BJ (cell line): ENCODE measurements around the gene MGRN1. TPM values are rescaled to one million over a fixed set of nuclear protein-coding genes. Genes with fewer than 3 reads are reported as not detected.
A peak's percentile ranks its signal among the peaks of the same experiment; 100 is the strongest.
"Not testable (repeated sequence)": the region's sequence is repeated elsewhere in the genome, so short reads cannot be mapped to it uniquely, and the experiment has no call there.

ENCODE experiments used
- CTCF ChIA-PET: fragments of 350-600 bp; formaldehyde crosslinking; extraction: SDS; loops from one replicate; lab custom pipeline; 2021; ENCODE audit warnings: antibody characterized with exemption, inconsistent platforms; lab: Yijun Ruan, JAX
- POLR2A ChIA-PET: fragments of 300-600 bp; sonication (Branson Sonifier 250); formaldehyde crosslinking; extraction: SDS; loops from one replicate; lab custom pipeline; 2021; ENCODE audit warnings: antibody characterized with exemption; lab: Charles Lee
- DNase-seq: peaks from one replicate; pipeline ENCODE4 v3.0.0-alpha.2; 2011; ENCODE audit warnings: low read depth
- H3K27me3 ChIP-seq: 2 replicates; pipeline ENCODE4 v1.6.0; 2011; ENCODE audit warnings: low read length; ENCODE audit not compliant: control insufficient read depth, insufficient read depth
- H3K36me3 ChIP-seq: 2 replicates; pipeline ENCODE4 v1.5.1; 2011; ENCODE audit warnings: low read length; ENCODE audit not compliant: control insufficient read depth, insufficient read depth
- H3K4me3 ChIP-seq: 2 replicates; pipeline ENCODE4 v1.5.1; 2011; ENCODE audit warnings: low read depth, mild to moderate bottlenecking, control low read depth, low read length
- CTCF ChIP-seq: IDR thresholded peaks from 2 replicates; pipeline ENCODE4 v1.5.1; 2011; ENCODE audit warnings: low read depth, mild to moderate bottlenecking, control low read depth, inconsistent platforms, low read length, moderate library complexity; ENCODE audit not compliant: insufficient read depth
- polyA plus RNA-seq: library from polyadenylated mRNA; depleted of rRNA; stranded (reverse); fragments of >200 nt; gene quantifications from 2 replicates; pipeline ENCODE4 v1.2.3, GENCODE V29; 2011

Gene MGRN1
- polyA plus RNA-seq, 1 experiment, result 4.5 TPM

GRCh38 chr16:4650443-4651074 lies 25.9 kb downstream of the MGRN1 start:
- DNase-seq, result not testable (repeated sequence)
- peaks cover 31% of the 10 kb centered on the region for H3K36me3 ChIP-seq
- peak; percentile 78 for TF ChIP-seq CTCF

GRCh38 chr16:4651827-4652226 lies 27.2 kb downstream of the MGRN1 start:
- Histone ChIP-seq H3K36me3 (peaks cover 32% of the 10 kb centered on the region), H3K4me3 (no peak overlapping the region), H3K27me3 (no peaks in the 10 kb centered on the region)
- no peak for TF ChIP-seq CTCF
- CTCF ChIA-PET, result interaction anchor here (2.1 to 2.6 kb wide), 2 partner anchors 10 to 15 kb away, joined by 7 to 15 read pairs; no protein-coding TSS in a partner anchor
- no peak for DNase-seq
- POLR2A ChIA-PET, result no interaction called here

More at GRCh38 chr16:4650443-4651074, 25.9 kb downstream of the MGRN1 start:
- H3K4me3 ChIP-seq, H3K27me3 ChIP-seq, POLR2A ChIA-PET: not testable (repeated sequence)
- CTCF ChIA-PET, result interaction anchor here (0.6 to 2.6 kb wide), 8 partner anchors 9 to 127 kb away, joined by 3 to 15 read pairs (median 5); partner anchors contain the start of gene MGRN1

- DNase-seq, result no peak
- Histone ChIP-seq H3K27me3 (no peaks in the 10 kb centered on the region), H3K4me3 (no peak overlapping the region), H3K36me3 (peaks cover 34% of the 10 kb centered on the region)
- ChIA-PET POLR2A (no interaction called here), CTCF (no interaction called here)
- TF ChIP-seq CTCF, result no peak
Observed at GRCh38 chr16:4652561-4652960, 27.9 kb downstream of the MGRN1 start.

GRCh38 chr16:4654011-4654963 lies 29.7 kb downstream of the MGRN1 start:
- Histone ChIP-seq H3K27me3 (no peaks in the 10 kb centered on the region), H3K4me3 (no peak overlapping the region), H3K36me3 (peaks cover 39% of the 10 kb centered on the region)
- ChIA-PET POLR2A (no interaction called here), CTCF (interaction anchor here (0.8 kb wide), 1 partner anchor 30 kb away, joined by 3 read pairs; the partner anchor contains the start of gene MGRN1)
- TF ChIP-seq CTCF, result no peak
- no peak for DNase-seq

DNA sequence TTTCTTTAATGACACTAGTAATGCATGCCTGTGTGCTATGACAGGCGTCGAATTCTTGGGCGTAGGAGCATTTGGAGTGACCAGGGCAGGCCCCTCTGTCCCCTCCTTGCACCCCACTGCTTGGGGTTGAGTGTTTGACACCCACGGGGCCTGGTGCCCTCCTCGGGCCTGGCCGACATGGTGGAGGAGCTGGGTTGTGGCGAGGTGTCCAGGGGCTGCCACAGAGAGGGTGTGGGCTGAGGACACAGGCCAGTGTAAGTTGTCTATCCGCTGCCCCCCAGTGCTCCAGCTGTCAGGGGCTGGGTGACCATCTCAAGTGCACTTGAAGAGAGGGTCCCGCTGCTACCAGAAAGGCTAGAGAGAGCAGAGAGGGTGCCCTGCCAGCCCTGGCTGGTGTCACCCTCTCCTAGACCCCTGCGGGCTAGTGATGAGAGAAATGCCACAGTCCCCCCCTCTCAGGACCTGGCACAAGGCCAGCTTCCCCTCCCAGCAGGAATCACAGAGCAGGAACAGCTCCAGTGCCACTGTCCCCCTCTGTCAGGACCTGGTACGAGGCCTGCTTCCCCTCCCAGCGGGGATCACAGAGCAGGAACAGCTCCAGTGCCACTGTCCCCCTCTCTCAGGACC lies 30.5 kb downstream of the MGRN1 start:
- Histone ChIP-seq H3K27me3 (no peaks in the 10 kb centered on the region), H3K36me3 (peaks cover 42% of the 10 kb centered on the region), H3K4me3 (no peak overlapping the region)
- no peak for DNase-seq
- ChIA-PET CTCF (interaction anchor here (0.7 kb wide), 1 partner anchor 148 kb away, joined by 4 read pairs; no protein-coding TSS in a partner anchor), POLR2A (no interaction called here)
- no peak for TF ChIP-seq CTCF
